ENCODE data around the gene OR52E6.

DNA sequence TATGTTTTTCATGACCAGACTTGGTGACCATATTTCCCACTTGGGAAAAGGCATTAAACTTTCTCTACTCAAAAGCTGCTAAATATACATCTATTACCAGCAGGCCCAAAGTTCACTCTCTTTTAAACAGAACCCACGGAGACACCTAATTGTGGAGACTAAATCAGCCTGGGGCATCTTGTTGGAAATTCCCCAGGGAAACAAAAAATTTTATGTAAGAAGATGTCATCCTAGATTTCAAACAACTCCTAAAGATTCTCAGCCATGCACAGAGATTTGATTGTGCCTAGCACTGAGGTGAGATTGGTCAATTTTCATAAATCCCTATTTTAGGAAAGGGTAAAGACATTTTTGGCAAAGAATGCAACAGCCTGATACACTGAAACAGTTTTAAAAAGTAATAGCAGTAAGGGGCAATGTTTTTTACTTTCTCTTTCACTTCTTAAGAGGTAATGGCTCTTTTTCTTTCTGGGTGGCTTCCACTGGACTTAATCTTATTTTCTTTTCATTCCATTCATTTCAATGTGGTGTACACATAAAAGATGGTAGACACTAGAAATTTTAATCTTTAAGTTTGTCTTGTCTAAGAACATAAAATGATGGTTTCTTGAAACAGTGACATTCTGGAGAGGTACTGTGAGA is 23.3 kb downstream of the OR52E6 start:
- TF ChIP-seq, protein P1, sequence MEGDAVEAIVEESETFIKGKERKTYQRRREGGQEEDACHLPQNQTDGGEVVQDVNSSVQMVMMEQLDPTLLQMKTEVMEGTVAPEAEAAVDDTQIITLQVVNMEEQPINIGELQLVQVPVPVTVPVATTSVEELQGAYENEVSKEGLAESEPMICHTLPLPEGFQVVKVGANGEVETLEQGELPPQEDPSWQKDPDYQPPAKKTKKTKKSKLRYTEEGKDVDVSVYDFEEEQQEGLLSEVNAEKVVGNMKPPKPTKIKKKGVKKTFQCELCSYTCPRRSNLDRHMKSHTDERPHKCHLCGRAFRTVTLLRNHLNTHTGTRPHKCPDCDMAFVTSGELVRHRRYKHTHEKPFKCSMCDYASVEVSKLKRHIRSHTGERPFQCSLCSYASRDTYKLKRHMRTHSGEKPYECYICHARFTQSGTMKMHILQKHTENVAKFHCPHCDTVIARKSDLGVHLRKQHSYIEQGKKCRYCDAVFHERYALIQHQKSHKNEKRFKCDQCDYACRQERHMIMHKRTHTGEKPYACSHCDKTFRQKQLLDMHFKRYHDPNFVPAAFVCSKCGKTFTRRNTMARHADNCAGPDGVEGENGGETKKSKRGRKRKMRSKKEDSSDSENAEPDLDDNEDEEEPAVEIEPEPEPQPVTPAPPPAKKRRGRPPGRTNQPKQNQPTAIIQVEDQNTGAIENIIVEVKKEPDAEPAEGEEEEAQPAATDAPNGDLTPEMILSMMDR (conservative IDR thresholded peaks at IDR 0.05; ENCODE audit: low read length), result no peak
- TF ChIP-seq EZH2phosphoT487 (IDR thresholded peaks at IDR 0.05; ENCODE audit: borderline replicate concordance, low read depth, low read length), result no peak
